Liver (tissue), 9 donors: ENCODE results near the gene CHCT1. TPM values are rescaled to one million over a fixed set of nuclear protein-coding genes. Genes with fewer than 3 reads are reported as not detected.

Experiments used
- DNase-seq: peaks from one replicate; pipeline ENCODE4 v3.0.0-alpha.2; 2017; ENCODE audit warnings: low spot score
- H3K27ac ChIP-seq, 2 donors: one replicate each; pipeline ENCODE4 v1.7.0; 2013; ENCODE audit warnings: inconsistent platforms in 2 of 2, low read length in 2 of 2, control low read depth in 1 of 2, low read depth in 1 of 2, mild to moderate bottlenecking in 1 of 2
- H3K27me3 ChIP-seq, 4 donors: one replicate each; pipeline versions ENCODE4 v1.6.1 to v1.7.0; 2013; ENCODE audit warnings: low read length in 3 of 4, inconsistent platforms in 1 of 4, mild to moderate bottlenecking in 1 of 4, moderate library complexity in 1 of 4; ENCODE audit not compliant: control insufficient read depth in 4 of 4, insufficient read depth in 4 of 4
- H3K36me3 ChIP-seq, 4 donors: one replicate each; pipeline versions ENCODE4 v1.6.1 to v1.7.0; 2013; ENCODE audit warnings: low read length in 3 of 4, mild to moderate bottlenecking in 3 of 4, low read depth in 1 of 4, moderate library complexity in 1 of 4; ENCODE audit not compliant: control insufficient read depth in 4 of 4, insufficient read depth in 3 of 4
- H3K4me1 ChIP-seq, 4 donors: one replicate each; pipeline versions ENCODE4 v1.6.1 to v1.7.0; 2013; ENCODE audit warnings: low read length in 3 of 4, mild to moderate bottlenecking in 3 of 4, moderate library complexity in 1 of 4; ENCODE audit not compliant: control insufficient read depth in 4 of 4, insufficient read depth in 4 of 4
- H3K4me3 ChIP-seq, 3 donors: one replicate each; pipeline versions ENCODE4 v1.6.1 to v1.7.0; 2013; ENCODE audit warnings: low read length in 3 of 3, control low read depth in 1 of 3, low read depth in 1 of 3, mild to moderate bottlenecking in 1 of 3
- H3K9ac ChIP-seq, 2 donors: one replicate each; pipeline ENCODE4 v1.7.0; 2013; ENCODE audit warnings: low read length in 2 of 2, mild to moderate bottlenecking in 2 of 2, moderate library complexity in 2 of 2, control low read depth in 1 of 2, low read depth in 1 of 2
- H3K9me3 ChIP-seq, 4 donors: one replicate each; pipeline versions ENCODE4 v1.6.1 to v1.7.0; 2013; ENCODE audit warnings: low read length in 3 of 4; ENCODE audit not compliant: control insufficient read depth in 4 of 4
- EGR1 ChIP-seq, 2 donors: IDR thresholded peaks; 2 replicates each; pipeline ENCODE4 v1.6.1; 2016 to 2018; ENCODE audit warnings: antibody characterized with exemption in 2 of 2, low read depth in 2 of 2
- FOXA1 ChIP-seq: IDR thresholded peaks from 2 replicates; pipeline ENCODE4 v1.6.1; 2016; ENCODE audit warnings: antibody characterized with exemption
- FOXA2 ChIP-seq: IDR thresholded peaks from 2 replicates; pipeline ENCODE4 v1.6.1; 2016; ENCODE audit warnings: antibody characterized with exemption
- GABPA ChIP-seq, 2 donors: IDR thresholded peaks in 1 of 2; conservative IDR thresholded peaks in 1 of 2; 2 replicates each; pipeline ENCODE4 v1.6.1; 2016; ENCODE audit warnings: antibody characterized with exemption in 2 of 2, mild to moderate bottlenecking in 1 of 2, moderate library complexity in 1 of 2
- HNF4A ChIP-seq, 2 donors: conservative IDR thresholded peaks; 2 replicates each; pipeline ENCODE4 v1.6.1; 2016; ENCODE audit warnings: antibody characterized with exemption in 2 of 2, mild to moderate bottlenecking in 2 of 2
- HNF4G ChIP-seq: IDR thresholded peaks from 2 replicates; pipeline ENCODE4 v1.6.1; 2016; ENCODE audit warnings: antibody characterized with exemption
- NR2F2 ChIP-seq: IDR thresholded peaks from 2 replicates; pipeline ENCODE4 v1.6.1; 2016; ENCODE audit warnings: antibody characterized with exemption
- RXRA ChIP-seq, 2 donors: IDR thresholded peaks; 2 replicates each; pipeline ENCODE4 v1.6.1; 2017 to 2018; ENCODE audit warnings: antibody characterized with exemption in 2 of 2, mild to moderate bottlenecking in 1 of 2
- SP1 ChIP-seq: IDR thresholded peaks from 2 replicates; pipeline ENCODE4 v1.6.1; 2018; ENCODE audit warnings: antibody characterized with exemption, mild to moderate bottlenecking
- TAF1 ChIP-seq: conservative IDR thresholded peaks from 2 replicates; pipeline ENCODE4 v1.6.1; 2016; ENCODE audit warnings: antibody characterized with exemption, mild to moderate bottlenecking
- YY1 ChIP-seq: IDR thresholded peaks from 2 replicates; pipeline ENCODE4 v1.6.1; 2016; ENCODE audit warnings: antibody characterized with exemption, mild to moderate bottlenecking
- WGBS: extraction: QIAGEN DNeasy Blood & Tissue Kit; methylation state at CpG from one replicate; pipeline ENCODE4 v1.1.7; 2013; 5-methylcytosine and 5-hydroxymethylcytosine counted together
- polyA plus RNA-seq, 2 donors: library from polyadenylated mRNA; stranded (reverse) in 1 of 2; unstranded in 1 of 2; fragments of 200-250 nt in 1 of 2; fragments of >200 nt in 1 of 2; fragmentation: Nextera tagmentation in 1 of 2; extraction: Ambion mirVana in 1 of 2; gene quantifications; one replicate each; pipeline versions ENCODE4 v1.2.1 to v1.2.3, GENCODE V29; 2013 to 2015
- total RNA-seq, 2 donors: library from RNA; depleted of rRNA; stranded (reverse); fragments of >200 nt; gene quantifications; one replicate each; pipeline ENCODE4 v1.2.3, GENCODE V29; 2014
- TF ChIP-seq, protein P1 (sequence below): IDR thresholded peaks from 2 replicates; pipeline ENCODE4 v1.6.1; 2016; ENCODE audit warnings: antibody characterized with exemption
- TF ChIP-seq, protein P2 (sequence below): IDR thresholded peaks from 2 replicates; pipeline ENCODE4 v1.6.1; 2016; ENCODE audit warnings: antibody characterized with exemption
- TF ChIP-seq, protein P3 (sequence below): fragments of 150-350 bp; IDR thresholded peaks from 2 replicates; pipeline ENCODE4 v1.5.1; 2017; ENCODE audit warnings: improper control_type of control experiment, low read depth, low read length; ENCODE audit not compliant: missing input control
- TF ChIP-seq, protein P4 (sequence below): IDR thresholded peaks from 2 replicates; pipeline ENCODE4 v1.6.1; 2016; ENCODE audit warnings: antibody characterized with exemption
- donor health status: healthy.
- donor health status: healthy.
- donor health status: healthy.
- donor health status: healthy.
- donor health status: healthy.

CHCT1 gene
- total and polyA plus RNA-seq, 4 donors = not detected

DNA sequence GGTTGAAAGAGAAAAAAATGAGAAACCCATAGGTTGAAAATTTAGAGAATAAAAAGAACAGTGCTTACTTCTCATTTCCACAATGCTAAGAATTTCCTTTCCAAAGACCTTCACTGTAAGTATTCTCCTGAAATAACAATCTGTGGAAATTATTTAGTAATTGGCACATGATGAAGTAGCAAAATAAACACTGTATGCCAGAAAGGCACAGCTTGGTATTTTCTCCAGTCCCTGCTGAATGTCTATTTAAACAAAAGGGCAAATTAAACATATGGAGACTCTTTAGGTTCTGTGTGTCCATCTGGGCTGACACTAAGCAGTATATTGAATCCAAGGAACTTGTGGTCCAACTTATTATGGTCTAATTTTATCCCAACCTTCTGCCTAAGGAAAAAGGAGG is 46.1 kb downstream of the CHCT1 start:
- Histone ChIP-seq H3K27me3 (no peaks in the 10 kb centered on the region), H3K9ac (no peak overlapping the region), H3K4me3 (no peak overlapping the region), H3K4me1 (peaks cover 0 to 4% (median 2%) of the 10 kb centered on the region in 4 donors), H3K9me3 (no peaks in the 10 kb centered on the region), H3K36me3 (peaks cover 7 to 22% (median 18%) of the 10 kb centered on the region in 4 donors), H3K27ac (no peak overlapping the region)
- no peak for DNase-seq
- TF ChIP-seq TAF1 (no peak), YY1 (no peak), HNF4G (no peak)
- TF ChIP-seq, protein P1, sequence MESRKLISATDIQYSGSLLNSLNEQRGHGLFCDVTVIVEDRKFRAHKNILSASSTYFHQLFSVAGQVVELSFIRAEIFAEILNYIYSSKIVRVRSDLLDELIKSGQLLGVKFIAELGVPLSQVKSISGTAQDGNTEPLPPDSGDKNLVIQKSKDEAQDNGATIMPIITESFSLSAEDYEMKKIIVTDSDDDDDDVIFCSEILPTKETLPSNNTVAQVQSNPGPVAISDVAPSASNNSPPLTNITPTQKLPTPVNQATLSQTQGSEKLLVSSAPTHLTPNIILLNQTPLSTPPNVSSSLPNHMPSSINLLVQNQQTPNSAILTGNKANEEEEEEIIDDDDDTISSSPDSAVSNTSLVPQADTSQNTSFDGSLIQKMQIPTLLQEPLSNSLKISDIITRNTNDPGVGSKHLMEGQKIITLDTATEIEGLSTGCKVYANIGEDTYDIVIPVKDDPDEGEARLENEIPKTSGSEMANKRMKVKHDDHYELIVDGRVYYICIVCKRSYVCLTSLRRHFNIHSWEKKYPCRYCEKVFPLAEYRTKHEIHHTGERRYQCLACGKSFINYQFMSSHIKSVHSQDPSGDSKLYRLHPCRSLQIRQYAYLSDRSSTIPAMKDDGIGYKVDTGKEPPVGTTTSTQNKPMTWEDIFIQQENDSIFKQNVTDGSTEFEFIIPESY = no peak
- TF ChIP-seq, protein P2, sequence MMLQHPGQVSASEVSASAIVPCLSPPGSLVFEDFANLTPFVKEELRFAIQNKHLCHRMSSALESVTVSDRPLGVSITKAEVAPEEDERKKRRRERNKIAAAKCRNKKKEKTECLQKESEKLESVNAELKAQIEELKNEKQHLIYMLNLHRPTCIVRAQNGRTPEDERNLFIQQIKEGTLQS = no peak

DNA sequence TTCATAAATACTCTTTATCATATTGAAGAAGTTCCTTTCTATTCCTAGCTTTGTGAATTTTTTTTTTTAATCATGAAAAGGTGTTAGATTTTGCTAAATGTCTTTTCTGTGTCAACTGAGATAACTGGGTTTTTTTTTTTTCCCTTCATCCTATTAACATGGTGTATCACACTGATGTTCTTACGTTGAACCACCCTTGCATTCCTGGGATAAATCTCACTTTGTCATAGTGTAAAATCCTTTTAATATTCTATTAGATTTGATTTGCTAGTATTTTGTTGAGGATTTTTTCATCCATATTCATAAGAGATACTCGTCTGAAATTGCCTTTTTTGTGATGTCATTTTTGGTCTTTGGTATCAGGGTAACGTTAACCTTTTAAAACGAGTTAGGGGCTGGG is 49.2 kb downstream of the CHCT1 start:
- H3K36me3 ChIP-seq = peaks cover 0 to 9% (median 4%) of the 10 kb centered on the region in 4 donors
- H3K9me3 ChIP-seq = no peaks in the 10 kb centered on the region
- peaks cover 0 to 2% (median 0%) of the 10 kb centered on the region in 4 donors for H3K4me1 ChIP-seq
- no peak for DNase-seq
- no peak overlapping the region for H3K27ac ChIP-seq
- H3K9ac ChIP-seq = no peak overlapping the region
- WGBS = 97% methylated on average over 4 of the region's 4 CpGs
- H3K4me3 ChIP-seq = no peak overlapping the region
- TF ChIP-seq SP1 (no peak), EGR1 (IDR thresholded peaks at IDR 0.05; ENCODE audit: low read depth in 2 of 2) (no peak), TAF1 (no peak), HNF4A (conservative IDR thresholded peaks at IDR 0.05) (no peak), HNF4G (no peak), RXRA (IDR thresholded peaks at IDR 0.05) (no peak), NR2F2 (no peak)
- TF ChIP-seq, protein P3, sequence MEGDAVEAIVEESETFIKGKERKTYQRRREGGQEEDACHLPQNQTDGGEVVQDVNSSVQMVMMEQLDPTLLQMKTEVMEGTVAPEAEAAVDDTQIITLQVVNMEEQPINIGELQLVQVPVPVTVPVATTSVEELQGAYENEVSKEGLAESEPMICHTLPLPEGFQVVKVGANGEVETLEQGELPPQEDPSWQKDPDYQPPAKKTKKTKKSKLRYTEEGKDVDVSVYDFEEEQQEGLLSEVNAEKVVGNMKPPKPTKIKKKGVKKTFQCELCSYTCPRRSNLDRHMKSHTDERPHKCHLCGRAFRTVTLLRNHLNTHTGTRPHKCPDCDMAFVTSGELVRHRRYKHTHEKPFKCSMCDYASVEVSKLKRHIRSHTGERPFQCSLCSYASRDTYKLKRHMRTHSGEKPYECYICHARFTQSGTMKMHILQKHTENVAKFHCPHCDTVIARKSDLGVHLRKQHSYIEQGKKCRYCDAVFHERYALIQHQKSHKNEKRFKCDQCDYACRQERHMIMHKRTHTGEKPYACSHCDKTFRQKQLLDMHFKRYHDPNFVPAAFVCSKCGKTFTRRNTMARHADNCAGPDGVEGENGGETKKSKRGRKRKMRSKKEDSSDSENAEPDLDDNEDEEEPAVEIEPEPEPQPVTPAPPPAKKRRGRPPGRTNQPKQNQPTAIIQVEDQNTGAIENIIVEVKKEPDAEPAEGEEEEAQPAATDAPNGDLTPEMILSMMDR = no peak
- H3K27me3 ChIP-seq = no peaks in the 10 kb centered on the region

DNA sequence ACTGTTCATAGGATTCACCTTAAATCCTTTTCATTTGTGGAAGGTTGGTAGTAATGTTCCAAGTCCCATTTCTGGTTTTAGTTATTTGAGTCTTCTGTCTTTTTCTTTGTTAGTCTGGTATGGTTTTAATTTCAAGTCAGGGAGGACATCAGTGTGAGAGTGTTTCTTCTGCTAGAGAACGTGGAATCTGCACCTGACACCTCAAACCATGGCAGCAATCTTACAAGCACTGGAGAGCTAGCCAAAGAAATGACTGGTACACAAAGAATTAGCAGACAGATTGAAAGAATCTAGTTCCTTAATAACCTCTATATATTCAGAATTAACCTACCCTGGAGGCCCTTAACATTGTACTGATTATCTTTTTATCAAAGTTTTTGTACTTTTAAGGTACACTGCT is 50.2 kb downstream of the CHCT1 start:
- Histone ChIP-seq H3K4me3 (no peak overlapping the region), H3K36me3 (peaks cover 0 to 9% (median 4%) of the 10 kb centered on the region in 4 donors), H3K27me3 (no peaks in the 10 kb centered on the region), H3K9me3 (no peaks in the 10 kb centered on the region), H3K9ac (no peak overlapping the region), H3K27ac (no peak overlapping the region), H3K4me1 (peaks cover 0 to 2% (median 0%) of the 10 kb centered on the region in 4 donors)
- no peak for TF ChIP-seq FOXA1
- TF ChIP-seq, protein P3 = no peak
- no peak for TF ChIP-seq NR2F2
- no peak for TF ChIP-seq FOXA2
- TF ChIP-seq HNF4A (conservative IDR thresholded peaks at IDR 0.05) = no peak
- TF ChIP-seq, protein P4, sequence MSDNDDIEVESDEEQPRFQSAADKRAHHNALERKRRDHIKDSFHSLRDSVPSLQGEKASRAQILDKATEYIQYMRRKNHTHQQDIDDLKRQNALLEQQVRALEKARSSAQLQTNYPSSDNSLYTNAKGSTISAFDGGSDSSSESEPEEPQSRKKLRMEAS = no peak
- TF ChIP-seq GABPA (IDR thresholded peaks at IDR 0.05 in 1 of 2, conservative IDR thresholded peaks at IDR 0.05 in 1 of 2) = no peak
- TF ChIP-seq TAF1 = no peak
- TF ChIP-seq, protein P1 = no peak
- WGBS = 98% methylated on average over 1 of the region's 1 CpG
- DNase-seq = no peak
